GM19452 (cell line): ENCODE data around the gene CCDC198.

ENCODE experiments used
- ATAC-seq: cut with Tn5 transposase; IDR thresholded peaks from one replicate; pipeline ENCODE4 v1.9.1; 2021; ENCODE audit not compliant: unreplicated experiment

Gene CCDC198

GRCh38 chr14:57464008-57464730 lies 29.5 kb downstream of the CCDC198 start:
- ATAC-seq = peak; percentile 88

- no peak for ATAC-seq
Measured at GRCh38 chr14:57462551-57462950, 31.1 kb downstream of the CCDC198 start.

- ATAC-seq = no peak
Measured at GRCh38 chr14:57461777-57462320, 31.8 kb downstream of the CCDC198 start.

DNA sequence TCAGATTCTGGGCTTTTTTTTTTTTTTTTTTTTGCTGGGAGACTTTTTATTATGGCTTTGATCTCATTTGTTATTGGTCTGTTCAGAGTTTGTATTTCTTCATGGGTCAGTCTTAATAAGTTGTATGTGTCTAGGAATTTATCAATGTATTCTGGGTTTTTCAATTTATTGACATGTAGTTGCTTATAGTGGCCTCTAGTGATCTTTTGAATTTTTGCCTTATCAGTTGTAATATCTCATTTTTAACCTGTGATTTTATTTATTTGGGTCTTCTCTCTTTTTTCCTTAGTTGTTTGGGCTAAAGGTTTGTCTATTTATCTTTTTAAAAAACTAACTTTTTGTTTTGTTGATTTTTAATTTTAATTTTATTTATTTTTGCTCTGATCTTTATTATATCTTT lies 57.7 kb downstream of the CCDC198 start:
- ATAC-seq = no peak

DNA sequence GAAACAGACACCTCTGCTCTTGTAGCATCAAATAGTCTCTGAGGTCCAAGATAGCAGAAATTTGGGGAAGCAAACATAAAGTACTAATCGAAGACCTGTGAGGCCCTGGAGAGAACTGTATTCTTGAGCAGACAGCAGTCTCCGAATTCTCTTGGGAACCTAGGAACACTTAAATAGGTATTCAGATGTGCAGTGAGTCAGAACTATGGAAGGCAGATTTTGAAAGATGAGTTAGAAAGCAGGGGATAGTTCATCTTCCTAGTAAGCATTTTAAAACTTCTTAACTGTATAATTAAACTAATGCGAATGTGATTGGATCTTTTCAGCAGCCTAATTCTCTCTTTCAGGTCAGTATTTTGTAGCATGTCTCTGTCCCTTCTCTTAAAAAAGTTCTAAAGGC lies 72.7 kb downstream of the CCDC198 start:
- no peak for ATAC-seq

DNA sequence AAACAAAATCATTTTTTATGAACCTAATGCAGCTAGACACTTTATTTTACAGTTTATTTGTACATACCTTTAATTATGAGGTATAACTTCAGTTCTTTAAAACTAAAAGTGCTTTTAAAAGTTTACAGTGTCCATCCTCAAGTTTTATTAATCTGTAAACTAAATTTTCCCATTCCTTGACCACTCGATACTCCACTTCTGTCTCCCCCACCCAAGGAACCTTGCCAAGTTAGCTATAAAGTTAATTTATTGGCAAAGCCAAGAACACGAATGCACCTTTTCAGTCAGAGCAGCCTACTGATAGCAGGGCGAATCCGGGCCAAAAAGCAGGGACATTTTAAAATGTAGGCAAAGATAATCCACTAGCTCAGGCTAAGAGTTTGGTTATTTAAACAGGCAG lies 73.6 kb downstream of the CCDC198 start:
- no peak for ATAC-seq
